ENCODE data around the gene STX16. TPM values are rescaled to one million over a fixed set of nuclear protein-coding genes. Genes with fewer than 3 reads are reported as not detected.

The STX16 gene
- total RNA-seq, 4 donors from 2014 or later = 53.2 to 112 (median 65.8) TPM

DNA sequence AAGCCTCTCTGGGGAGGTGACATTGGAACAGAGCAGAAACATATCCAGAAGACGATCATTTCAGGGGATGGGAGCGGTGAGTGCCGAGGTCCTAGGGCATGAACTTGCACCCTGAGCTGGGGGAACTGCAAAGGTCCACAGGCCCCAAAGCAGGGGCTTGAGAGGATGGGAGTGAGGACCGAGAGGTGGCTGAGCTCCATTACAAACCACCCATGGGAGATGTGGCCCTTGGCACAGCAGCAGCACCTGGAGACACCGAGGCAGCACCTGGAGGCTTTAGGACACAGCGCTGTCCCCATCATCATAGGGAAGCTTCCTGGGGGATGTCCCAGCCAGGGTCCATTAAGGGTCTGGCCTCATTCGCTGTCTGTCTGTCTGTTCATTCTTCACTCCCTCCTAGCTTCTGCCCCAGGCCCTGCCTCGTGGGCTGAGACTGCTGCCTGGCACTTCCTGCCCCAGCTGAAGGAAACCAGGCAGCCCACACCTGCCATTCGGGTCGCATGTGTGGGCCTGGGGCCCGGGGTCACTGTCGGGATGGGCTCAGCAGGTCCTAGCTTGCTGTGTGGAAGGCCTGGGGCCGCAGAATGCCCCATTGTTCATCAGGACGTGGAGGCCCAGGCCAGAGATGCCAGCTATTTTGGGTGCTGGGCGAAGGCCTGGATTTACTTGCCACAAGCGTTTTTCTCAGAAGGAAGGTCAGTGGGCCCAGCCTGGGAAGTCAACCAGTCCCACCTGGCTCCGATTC is 42.8 kb upstream of the STX16 start:
- TF ChIP-seq, protein P1, sequence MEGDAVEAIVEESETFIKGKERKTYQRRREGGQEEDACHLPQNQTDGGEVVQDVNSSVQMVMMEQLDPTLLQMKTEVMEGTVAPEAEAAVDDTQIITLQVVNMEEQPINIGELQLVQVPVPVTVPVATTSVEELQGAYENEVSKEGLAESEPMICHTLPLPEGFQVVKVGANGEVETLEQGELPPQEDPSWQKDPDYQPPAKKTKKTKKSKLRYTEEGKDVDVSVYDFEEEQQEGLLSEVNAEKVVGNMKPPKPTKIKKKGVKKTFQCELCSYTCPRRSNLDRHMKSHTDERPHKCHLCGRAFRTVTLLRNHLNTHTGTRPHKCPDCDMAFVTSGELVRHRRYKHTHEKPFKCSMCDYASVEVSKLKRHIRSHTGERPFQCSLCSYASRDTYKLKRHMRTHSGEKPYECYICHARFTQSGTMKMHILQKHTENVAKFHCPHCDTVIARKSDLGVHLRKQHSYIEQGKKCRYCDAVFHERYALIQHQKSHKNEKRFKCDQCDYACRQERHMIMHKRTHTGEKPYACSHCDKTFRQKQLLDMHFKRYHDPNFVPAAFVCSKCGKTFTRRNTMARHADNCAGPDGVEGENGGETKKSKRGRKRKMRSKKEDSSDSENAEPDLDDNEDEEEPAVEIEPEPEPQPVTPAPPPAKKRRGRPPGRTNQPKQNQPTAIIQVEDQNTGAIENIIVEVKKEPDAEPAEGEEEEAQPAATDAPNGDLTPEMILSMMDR (IDR thresholded peaks at IDR 0.05; ENCODE audit: low read depth) = no peak

DNA sequence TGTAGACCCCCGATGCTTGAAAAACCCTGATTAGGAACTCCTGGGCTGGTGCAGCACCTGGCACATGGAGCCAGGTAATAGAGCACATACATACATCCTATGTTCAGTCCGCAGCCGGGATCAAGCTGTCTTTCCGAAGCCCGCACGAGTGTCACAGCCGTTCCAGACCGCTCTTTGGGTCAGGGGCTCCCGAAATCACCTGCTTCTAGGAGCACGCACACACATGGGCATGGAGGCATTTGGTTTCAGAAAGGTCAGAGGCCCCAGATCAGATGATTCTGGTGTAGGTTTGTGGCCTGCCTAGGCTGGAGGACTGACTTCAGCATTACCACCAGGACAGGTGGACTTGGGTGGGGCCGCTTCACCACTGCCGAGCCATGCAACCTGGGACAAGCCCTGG is 42.1 kb upstream of the STX16 start:
- TF ChIP-seq, protein P1 (IDR thresholded peaks at IDR 0.05; ENCODE audit: low read depth) = no peak

DNA sequence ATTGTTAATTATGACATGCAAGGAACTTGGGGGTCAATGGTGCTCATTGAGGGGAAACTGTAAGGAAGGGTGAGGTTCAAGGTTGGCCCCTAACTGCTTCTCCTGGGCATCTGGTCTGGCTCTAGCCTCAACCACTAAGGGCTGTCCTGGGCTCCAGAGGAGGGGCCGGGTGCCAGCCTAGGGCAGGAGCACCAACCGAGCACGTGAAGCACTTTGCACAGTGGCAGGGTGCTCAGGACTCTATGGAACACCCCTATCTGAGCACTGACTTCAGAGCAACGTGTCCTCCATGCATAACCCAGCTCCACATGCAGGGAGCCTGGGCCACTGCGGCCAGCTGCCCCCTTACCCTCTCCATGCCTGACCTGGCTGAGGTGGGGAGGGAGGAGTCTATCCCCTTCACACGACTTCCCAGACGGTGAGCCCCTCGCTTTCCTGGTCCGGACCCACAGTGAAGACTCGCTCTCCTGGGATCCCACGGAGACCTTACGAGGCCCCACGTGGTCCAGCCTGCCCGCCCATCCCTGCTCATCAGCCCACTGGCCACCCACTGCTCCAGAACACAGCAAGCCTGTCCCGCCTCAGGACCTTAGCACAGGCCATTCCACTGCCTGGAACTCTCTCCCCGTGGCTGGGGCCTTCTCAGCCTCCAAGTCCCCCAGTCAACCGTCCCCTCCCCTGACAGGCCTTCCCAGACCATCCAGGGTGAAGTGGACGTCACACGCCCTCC is 40.8 kb upstream of the STX16 start:
- TF ChIP-seq, protein P1 (IDR thresholded peaks at IDR 0.05; ENCODE audit: low read depth) = no peak

DNA sequence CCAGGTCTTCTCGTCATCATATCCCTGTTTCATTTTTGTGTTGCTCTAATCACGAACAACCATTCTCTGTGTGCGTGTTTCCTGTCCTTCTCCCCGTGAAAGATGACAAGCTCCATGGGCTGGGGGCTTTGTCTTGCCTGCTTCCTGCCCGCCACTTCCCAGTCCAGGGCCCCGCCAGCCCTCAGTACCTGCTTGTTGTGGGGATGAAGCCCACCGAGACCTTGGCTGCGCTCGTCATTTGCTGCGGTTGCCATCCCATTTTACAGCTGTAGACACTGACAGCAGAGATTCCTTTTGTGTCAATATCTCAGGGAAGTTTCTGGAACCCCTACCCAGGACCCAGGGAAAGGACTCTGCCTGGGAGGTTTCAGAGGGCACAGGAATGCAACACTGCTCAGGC is 40.3 kb upstream of the STX16 start:
- TF ChIP-seq, protein P1 (IDR thresholded peaks at IDR 0.05; ENCODE audit: low read depth) = no peak

DNA sequence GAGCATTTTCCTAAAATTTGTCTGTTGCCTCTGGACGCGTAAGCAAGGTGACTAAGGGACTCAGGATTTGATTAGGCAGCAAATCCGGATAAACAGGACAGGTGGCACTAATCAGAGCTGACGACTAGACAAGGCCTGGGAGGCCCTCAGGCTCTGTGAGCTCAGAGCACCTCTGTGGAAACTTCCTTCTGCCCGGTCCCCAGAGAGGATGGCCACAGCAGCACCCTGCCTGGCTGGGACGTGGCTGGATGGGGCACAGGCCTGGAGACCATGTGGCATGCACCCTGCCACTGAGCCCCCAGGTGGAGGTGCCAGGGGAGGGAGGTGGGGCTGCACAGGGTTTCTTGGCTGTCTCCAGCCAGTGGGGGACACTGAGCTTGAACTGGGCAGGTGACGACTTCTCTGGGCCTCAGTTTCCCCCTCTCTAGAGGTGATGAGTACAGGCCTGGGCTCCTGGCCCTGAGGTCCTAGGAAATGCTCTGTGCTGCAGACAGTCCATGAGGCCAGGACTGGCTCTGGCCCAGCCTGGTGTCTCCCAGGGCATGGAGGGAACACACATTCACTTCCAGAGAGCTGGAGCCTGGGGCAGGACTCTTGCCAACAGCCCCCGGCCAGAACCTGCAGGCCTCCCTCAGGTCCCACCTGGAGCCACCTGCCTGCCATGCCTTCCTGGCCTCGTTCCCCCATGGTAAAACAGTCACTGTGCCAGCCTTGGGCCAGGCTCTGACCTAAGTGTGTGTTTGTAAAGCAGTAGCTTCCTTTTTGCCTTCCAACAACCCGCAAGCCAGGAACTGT is 39.6 kb upstream of the STX16 start:
- TF ChIP-seq, protein P1 (IDR thresholded peaks at IDR 0.05; ENCODE audit: low read depth) = no peak

DNA sequence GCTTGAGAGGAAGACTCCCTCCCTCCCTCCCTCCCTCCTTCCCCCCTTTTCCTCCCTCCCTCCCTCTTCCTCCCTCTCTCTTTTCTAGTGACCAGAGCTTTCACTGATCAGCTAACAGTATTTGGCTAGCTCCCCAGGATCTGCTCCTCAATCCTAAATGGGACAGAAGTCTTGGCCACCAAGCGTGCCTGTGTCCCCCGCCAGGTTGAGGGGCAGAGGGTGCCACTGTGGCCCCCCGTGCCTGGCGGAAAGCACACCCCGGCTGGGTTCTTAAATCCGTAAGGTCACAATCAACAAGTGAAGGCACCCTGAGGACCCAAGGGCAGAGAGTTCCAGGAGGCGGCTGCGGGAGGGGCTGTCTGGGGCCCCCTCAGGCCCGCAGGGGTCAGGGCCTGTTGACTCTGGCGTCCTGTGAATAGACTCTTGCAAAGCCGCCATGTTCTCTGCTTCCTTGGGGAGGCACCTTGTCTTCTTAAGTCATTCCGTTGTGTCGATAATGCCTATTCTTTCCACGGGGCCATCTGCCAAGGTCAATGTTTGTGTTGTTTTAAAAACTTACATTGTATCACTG is 38.9 kb upstream of the STX16 start:
- TF ChIP-seq, protein P1 (IDR thresholded peaks at IDR 0.05; ENCODE audit: low read depth) = no peak

All from subcutaneous adipose tissue (tissue), 4 donors.